A549 (cell line): Measurements from ENCODE around the gene IL1A.

ENCODE experiments used
- CTCF ChIP-seq: fragments of >200 bp; sonication (Bioruptor Twin); formaldehyde crosslinking; IDR thresholded peaks from 3 replicates; pipeline ENCODE4 v1.5.1; 2016
- NPAS2 ChIP-seq: fragments of 250-450 bp; sonication (Bioruptor Pico); IDR thresholded peaks from 2 replicates; pipeline ENCODE4 v1.8.0; 2022; ENCODE audit warnings: mild to moderate bottlenecking, moderate library complexity, borderline replicate concordance
- SMC3 ChIP-seq: fragments of >200 bp; sonication (Bioruptor Twin); formaldehyde crosslinking; IDR thresholded peaks from 3 replicates; pipeline ENCODE4 v1.6.1; 2018; ENCODE audit warnings: inconsistent platforms
- TP53 ChIP-seq: fragments of 250-450 bp; sonication (Bioruptor Pico); IDR thresholded peaks from 2 replicates; pipeline ENCODE4 v1.5.0; 2021; ENCODE audit warnings: mild to moderate bottlenecking, moderate library complexity

DNA sequence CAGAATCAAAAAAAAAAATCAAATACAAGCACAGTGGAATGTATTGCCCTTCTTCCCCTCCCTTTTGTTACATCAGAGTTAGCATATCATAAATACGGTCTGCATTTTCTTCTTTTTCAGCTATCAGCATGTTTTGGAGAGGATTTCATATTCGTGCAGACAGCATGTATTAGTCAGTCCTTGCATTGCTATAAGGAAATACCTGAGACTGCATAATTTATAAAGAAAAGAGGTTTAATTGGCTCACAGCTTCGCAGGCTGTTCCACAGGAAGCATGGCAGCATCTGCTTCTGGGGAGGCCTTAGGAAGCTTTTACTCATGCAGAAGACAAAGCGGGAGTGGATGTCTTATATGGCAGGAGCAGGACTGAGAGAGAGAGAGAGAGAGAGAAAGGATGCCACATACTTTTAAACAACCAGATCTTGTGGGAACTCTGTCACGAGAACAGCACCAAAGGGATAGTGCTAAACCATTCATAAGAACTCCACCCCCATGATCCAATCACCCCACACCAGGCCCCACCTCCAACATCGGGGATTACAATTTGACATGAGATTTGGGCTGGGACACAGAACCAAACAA, 43.4 kb upstream of the IL1A start:
- TF ChIP-seq CTCF: no peak
- no peak for TF ChIP-seq NPAS2 (CRISPR knock-in tag)
- no peak for TF ChIP-seq SMC3
- TF ChIP-seq TP53 (CRISPR knock-in tag): no peak
